Activated gamma-delta T cell treated with Interleukin-2 at 50 U/mL for 16 hours (primary cell): Measurements from ENCODE around the gene TMEM167A.

Source experiments
- DNase-seq: peaks from one replicate; pipeline ENCODE4 v3.0.0-alpha.2; 2020

The TMEM167A gene, protein sequence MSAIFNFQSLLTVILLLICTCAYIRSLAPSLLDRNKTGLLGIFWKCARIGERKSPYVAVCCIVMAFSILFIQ

DNA sequence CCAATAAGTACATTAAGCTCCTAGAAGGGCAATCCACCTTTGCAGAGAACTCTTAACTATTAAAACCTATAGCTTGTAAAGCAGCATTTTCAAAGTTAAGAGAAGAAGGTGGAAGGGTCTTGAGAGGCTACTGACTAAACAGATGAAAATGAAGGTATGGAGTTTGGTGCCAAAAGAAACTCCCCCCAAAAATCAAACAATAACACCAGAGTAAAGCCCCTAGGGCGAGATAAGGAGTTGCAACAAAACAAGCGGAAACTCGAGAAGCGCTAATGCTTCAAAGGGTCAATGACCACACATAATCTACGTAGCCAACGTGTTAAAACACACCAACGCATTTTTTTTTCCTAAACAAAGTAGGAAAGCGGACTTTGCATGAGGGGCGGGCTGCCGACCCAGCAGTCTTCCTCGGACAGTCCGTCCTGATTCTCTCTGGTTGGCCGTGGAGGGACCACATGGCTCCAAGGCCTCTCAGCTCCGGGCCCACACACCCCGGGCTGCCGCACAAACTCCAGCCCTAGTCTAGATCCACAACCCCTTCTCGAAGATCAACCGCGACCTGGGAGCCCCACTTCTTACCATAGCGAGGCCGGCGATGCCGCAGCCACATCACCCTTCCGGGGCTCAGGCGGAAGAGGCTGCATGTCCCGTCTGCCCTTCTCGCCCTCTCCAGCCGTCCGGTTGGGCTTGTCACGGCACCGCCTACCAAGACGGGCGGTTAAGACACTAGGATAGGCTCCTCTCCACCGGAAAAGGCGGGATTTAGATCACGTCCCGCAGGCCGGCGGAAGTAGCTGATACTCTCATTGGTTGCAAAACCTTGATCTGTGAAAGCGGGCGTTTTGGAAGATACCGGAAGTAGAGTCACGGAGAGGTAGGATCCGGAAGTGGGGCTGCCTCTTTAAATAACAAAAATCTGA lies at the start of gene TMEM167A, which contains the start of gene XRCC4:
Gene TMEM167A, minus strand, starts transcription at position 653 of the 920 bp plus-strand sequence. Its CDS starts 71 bp downstream, at position 582.
Gene XRCC4, plus strand, starts transcription at position 806 of the 920 bp plus-strand sequence. CDS start 27,373 bp downstream, outside the sequence.
- peak; percentile 94 for DNase-seq

DNA sequence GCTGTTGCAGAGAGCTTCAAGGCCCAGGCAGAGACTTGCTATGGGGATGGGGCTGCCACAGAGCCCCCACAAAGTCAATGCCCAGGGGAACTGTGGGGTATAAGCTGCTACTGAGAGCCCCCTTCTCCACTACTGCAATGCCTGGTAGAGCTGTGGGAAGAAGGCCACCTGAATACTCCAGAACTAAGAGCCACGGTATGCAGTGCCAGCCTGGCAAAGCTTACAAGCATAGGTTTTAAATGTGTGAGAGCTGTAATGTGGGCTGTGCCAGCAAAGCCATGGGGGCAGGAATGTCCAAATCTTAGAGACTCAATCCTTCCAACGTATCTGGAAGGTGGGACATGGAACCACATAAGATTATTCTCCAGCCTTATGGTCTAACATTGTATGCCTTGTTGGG lies 49.3 kb upstream of the TMEM167A start:
- DNase-seq: no peak

DNA sequence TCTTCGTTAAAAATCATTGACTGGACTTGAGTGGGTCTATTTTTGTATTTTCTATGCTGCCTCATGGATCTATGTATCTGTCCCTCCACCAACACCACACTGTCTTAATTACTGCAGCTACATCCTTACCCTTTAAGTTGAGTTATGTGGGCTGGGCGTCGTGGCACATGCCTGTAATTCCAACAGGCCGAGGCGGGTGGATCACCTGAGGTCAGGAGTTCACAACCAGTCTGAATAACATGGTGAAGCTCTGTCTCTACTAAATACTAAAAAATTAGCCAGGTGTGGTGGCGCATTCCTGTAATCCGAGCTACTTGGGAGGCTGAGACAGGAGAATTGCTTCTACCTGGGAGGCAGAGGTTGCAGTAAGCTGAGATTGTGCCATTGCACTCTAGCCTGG lies 48.4 kb upstream of the TMEM167A start:
- no peak for DNase-seq

DNA sequence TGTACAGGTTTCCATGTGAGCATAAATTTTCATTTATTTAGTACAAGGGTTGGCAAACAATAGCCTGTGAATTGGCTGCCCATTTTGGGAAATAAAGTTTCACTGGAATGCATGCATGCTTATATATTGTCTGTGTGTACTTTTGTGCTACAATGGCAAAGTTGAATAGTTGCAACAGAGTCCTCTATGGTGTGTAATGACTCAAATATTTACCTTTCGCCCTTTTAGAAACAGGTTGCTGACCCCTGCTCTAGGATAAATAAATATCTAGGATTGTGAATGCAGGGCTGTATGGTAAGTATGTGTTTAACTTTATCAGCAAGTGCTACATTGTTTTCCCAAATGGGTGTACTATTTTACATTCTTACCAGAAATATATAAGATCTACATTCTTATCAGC lies 47.4 kb upstream of the TMEM167A start:
- no peak for DNase-seq

DNA sequence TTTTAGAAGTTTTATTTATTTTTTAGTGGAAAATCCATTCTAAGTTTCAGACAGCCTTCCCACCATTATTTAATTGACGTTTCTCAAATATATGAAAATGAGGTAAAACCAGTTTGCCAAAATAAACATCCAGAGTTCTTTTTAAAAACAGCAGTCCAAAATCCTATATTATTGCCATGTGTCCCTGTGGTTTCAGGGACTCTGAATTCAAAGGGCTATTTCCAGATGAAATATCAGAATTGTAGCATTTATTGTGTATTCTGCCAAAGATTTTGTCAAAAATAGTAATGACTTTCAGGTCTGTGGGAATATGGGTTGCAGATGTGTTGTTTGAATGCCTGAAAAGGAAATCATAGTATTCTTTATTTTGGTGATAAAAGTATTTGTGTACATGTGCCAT lies 41.8 kb upstream of the TMEM167A start:
- DNase-seq: no peak

DNA sequence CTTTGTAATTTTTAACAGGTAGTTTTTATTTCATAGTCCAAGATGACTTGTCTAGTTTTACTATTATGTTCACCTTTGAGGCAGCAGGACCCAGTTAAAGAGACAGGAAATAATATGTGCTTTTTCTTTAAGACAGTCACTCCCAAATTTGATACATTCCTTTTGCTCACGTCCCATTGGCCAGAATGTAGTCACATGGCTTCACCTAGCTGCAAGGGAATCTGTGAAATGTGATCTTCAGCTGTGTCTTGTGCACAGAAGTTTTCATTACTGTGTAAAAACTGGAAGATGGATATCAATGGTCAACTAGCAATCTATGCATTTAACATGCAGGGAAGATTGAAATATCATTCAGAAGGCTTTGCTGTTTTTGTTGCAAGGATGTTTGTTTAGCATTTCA lies 41.3 kb upstream of the TMEM167A start:
- no peak for DNase-seq

DNA sequence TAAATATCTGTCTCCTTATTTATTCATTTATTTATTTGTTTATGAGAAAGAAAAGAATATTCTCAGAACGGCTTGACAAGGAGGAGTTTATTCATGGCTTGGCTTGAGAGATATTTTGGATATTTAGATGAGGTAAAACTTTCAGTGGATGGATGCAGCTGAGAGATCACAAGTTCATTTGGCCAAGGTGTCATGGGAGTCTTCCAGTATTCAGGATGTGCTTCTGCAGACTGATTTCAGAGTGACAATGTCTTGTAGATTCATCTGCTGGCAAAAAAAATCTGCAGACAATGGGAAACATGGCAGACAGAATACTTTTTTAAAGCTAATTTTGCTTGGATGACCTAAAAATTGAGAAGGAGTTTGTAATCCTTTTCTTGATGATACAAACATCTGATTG lies 38.6 kb upstream of the TMEM167A start:
- no peak for DNase-seq

DNA sequence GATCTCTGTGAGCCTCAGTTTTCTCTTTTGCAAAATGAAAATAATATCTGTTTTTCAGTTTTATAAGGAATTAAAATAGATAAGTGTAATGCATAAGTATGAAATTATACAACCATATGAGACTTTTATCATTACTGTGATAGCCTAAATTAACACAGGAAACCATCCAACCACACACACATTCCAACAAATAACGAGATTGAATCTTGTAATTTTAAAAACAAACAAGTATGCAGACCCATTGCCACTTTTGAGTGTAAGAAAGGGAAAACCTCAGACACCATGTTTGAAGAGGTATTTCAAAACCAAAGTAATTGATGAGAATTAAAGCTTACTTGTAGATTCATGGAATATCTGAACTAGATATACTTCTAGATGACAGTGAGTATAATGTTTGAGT lies 32.2 kb upstream of the TMEM167A start:
- DNase-seq: no peak

DNA sequence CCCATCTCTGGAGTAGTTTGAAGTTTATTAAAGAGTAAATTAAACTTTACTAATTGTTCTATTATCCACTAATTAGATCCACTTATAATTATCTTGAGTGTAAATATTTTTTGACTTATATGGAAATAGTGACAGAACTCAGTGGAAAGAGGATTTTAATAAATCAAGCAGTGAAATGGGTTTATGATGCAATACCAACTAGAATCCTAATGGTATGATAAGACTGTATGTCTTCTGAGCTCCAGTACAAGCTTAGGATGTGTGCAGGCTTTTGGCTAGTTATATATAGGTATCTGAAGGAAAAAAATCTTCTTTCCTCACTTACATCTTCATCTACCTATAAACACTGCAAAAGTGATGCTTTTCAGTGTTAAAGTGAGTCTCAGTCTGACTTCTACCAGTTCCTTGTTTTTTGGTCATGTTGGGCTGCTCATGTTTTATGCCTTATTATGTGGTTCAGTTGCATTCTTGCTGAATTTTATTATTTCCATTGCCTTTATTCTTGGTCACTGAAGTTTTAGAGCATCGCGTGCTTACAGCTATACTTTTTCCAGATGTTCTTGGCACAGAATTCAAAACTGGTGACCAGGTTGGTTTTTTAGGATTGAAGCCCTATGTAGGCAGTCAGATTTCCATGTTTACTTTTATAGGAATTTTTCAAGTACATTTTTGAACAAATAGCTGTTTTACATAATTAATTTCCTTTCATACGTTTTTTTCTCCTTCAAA lies 30.7 kb upstream of the TMEM167A start:
- no peak for DNase-seq

DNA sequence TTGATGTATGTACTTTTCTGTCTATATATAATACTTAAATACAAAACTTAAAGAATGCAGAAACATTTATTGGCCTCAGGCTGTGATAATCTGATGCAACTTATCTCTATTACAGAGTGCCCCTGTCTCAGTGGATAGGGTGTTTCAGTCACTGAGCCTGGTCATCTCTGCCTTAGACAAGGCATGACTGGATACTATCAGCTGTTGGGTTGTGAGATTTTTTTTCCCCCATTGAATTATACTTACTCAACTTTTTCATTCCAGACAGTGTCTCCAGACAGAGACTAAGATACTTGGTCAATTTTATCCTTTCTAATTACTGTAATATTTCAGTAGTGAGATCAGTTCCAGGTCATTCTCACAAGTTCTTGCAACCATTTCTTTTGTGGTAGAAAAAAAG lies 26.8 kb upstream of the TMEM167A start:
- no peak for DNase-seq

DNA sequence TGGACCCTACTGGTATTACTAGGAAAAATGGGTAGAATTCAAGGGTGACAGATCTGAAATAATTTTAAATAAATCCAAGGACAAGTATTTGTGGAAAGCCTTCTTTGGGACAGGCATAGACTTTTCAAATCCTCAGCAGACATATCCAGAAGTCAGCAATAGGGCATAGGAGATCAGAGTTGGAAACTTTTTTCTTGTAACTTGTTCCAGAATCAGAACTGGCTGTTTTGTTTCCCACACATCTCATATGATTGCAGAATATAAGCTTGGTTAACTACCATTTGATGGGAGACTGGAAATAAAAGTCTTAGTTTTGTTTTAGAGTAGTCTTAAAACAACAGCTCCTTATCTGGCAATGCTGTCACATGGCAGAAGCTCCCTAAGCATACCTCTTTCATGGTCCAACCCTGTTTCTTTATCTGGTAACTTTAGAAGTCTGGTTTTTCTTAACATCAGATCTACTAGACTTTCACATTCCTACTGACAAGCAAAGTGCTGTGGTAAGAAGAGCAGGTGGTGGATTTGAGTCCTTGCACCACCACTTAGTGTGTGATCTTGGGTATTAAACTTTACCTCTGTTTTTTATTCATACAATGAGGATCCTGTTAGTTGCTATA lies 25.3 kb upstream of the TMEM167A start:
- DNase-seq: no peak

DNA sequence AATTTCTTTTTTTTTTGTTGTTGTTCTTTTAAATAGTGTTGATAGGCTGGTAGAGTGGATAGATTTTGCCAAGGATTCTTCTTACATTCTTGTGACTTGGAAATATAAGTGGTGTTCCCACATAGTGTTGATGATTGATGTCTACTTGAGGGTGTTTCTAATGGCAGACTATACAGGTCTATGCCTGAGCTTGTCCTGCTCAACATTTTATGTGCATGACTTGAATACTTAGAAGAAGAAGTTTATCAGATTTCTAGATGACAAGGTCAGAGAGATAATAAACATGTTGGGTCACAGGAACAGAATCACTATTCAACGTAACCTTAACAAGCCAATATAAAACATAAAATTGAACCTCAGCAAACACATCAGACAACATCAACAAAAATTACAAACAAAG lies 24.3 kb upstream of the TMEM167A start:
- DNase-seq: no peak

DNA sequence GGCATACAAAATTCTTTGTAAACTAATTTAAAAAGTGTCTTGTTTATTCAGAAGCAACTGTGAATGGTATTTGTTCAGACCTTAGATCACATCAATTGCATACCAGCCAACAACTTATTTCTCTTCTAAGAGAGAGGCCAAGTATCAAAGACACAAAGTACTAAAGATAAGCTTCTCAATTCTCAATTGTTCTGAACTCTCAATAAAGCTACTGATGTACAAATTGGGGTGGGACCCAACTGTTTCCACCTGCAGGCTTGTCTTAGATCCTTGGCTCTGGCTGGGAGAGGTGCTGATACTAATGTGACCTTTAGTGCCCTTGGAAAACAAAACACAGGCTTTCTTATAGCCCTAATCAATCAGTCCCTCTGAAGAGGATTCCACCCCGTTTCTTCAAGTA lies 22.3 kb upstream of the TMEM167A start:
- no peak for DNase-seq

DNA sequence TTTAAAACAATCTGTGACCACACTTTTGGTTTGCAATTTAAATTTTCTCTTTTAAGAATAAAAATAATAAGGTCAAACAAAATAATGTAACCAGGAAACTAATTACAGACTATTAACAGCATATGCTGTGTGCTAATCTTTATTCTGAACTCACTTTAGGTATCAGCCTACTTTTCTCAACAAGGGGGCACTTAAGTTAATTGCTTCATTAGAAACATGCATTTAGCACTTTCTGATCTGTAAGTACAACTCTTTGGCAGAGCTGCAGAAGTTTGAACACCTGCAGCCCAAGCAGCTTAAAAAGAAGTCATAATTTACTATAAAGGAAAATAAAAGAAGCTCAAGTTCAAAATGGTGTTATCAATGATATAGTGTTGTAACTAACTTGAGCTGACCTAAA lies 21.8 kb upstream of the TMEM167A start:
- no peak for DNase-seq

DNA sequence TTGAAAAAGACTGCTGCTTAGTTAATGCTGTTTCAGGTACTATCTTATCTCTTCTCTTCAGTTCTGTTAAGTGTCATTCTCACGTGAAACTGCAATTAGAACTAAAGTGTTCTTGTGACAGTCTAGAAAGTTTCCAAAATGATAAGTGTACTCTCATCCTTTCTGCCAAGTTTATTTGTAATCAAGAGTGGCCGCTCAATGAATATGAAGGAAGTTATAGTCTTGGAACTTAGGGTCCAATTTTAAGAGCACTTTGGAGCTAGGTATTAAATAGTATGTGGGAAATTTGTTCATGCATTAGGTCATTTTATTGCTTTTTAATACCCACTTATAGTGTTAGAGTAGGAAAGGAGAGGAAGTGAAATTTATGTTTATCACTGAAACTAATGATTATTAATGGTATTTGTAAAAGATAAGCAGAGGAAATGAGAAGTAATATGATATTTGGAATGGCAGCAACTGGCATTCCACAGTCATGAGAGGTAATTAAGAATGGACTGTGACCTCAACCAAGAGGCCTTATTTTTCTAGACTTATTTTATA lies 20.6 kb upstream of the TMEM167A start:
- DNase-seq: no peak

DNA sequence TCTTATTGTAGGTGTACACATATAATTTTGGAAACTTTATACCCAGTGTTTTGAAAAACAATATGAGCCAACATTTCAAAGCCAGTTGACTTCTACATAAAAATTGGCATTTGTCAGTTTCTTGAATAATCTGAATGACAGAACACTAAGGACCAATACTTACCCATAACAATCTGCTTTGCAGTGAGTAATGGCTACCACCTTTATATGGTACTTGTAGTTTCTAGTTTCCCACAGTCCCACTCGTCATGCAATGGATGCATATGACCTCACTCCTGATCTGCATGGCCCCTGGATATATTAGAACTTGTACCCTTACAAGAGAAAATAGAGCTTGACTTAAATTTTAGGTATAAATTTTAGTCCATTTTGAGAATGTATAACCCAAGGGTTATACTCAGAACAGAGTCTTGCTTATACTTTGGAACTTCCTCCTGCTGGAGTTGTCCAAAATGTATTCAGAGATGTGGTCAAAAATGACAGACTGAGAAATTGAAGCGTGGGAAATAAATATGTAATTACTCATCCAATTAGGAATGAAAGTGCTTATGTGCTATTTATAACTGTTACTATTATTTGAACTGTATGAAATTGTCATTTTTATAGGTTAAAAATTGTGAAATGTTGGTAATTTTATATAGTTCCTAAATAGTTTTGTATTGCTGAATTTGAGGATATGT lies 19.6 kb upstream of the TMEM167A start:
- no peak for DNase-seq

DNA sequence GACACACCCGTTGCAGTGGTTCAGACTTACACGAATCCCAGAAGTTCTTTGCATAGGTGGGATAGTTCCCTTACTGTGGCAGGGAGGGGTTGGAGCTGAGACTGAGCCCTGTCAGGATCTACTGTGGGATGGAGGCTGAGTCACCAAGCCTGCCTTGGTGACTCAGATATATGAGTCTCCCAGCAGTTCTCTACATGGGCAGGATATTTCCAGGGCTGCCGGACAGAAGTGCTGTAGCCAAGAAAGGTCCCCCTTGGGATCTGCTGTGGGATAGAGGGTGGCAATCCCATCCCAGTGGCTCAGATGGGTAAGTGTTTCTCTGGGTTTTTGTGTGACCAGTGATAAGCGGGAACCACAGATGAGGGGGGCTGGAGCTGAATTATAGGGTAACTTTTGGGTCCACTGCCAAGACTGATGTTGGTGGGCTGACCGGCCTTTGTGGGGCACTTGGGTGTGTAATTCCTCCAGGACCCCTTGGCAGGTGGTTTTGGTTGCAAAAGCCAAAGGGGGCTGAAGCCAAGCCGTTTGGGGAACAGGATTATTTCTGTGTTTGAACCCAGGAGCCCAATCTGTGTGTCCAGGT lies 18.9 kb upstream of the TMEM167A start:
- no peak for DNase-seq

DNA sequence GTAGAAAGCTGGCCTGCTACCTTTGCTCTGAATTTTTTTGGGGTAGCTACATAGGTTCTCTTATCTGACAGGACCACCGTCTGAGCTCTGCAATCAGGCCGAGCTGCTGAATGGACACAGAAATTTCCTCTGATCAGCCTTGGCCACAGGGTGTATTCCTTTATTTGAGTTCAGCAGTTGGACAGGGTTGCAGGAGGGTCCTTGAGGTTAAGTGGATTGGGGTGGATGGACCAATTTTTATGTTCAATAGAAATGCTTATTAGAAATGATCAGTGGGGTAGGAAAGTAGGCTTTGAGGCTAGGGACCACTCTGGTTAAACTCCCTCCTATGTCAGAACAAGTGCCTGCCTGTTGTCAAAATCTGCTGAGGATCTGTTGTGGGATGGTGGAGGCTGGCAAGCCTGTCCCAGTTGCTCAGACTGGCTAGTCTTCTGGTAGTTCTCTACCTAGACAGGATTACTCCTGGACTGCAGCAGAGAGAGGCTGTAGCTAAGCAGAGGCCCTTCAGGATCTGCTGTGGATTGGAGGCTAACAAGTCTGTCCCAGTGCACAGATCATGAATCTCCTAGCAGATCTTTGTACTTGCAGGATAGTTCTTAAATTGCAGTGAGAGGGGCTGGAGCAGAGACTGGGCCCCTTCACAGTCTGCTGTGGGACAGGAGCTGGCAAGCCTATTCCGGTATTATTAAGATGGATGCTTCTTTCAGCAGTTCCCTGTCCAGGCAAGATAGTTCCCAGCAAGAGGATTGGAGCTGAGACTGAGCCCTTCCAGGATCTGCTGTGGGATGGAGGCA lies 18.2 kb upstream of the TMEM167A start:
- no peak for DNase-seq

DNA sequence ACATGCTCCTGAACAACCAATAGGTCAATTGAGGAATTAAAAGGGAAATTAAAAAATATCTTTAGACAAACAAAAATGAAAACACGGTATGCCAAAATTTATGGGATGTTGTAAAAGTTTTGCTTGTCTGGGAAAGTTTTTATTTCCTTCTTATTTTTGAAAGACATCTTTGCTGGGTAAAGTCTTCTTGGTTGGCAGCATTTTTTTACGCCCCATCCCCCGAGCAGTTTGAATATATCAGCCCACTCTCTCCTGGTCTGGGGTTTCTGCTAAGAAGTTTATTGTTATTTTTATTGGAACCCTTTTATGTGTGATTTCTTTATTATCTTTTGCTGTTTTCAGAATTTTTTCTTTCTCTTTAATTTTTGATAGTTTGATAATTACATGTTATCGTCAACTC lies 16.5 kb upstream of the TMEM167A start:
- DNase-seq: no peak

DNA sequence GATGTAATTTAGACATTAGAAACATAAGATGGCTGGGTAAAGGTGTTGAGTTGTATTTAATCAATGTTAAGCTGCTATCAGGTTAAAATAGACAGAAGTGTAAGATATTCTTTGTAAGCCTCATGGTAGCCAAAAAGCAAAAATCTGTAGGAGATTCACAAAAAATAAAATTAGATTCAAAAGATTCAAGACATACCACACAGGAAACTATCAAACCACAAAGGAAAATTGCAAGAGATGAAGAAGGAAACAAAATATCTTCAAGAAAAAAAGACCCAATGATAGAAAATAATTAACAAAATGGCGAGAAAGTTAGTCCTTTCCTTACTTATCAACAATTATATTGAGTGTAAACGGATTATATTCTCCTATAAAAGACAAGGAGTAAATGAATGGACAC lies 15.4 kb upstream of the TMEM167A start:
- no peak for DNase-seq

DNA sequence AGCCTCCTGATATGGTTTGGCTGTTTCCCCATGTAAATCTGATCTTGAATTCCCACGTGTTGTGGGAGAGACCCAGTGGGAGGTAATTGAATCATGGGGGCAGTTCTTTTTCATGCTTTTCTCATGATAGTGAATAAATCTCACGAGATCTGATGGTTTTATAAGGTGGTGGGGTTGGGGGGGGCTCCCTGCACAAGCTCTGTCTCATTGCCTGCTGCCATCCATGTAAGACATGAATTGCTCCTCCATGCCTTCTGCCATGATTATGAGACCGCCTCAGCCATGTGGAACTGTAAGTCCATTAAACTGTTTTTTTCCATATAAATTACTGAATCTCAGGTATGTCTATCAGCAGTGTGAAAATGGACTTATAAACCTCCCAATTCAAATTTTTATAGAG lies 13.0 kb upstream of the TMEM167A start:
- DNase-seq: no peak
